H7 (cell line): ENCODE results near the gene CD177. TPM values are rescaled to one million over a fixed set of nuclear protein-coding genes. Genes with fewer than 3 reads are reported as not detected.
"Not testable (repeated sequence)": the region's sequence is repeated elsewhere in the genome, so short reads cannot be mapped to it uniquely, and the experiment has no call there.

Experiments used
- DNase-seq: peaks from one replicate; pipeline ENCODE4 v3.0.0; 2012
- H3K27me3 ChIP-seq: 2 replicates; pipeline ENCODE4 v1.6.0; 2011; ENCODE audit warnings: mild to moderate bottlenecking, low read length; ENCODE audit not compliant: control insufficient read depth, insufficient read depth
- H3K36me3 ChIP-seq: replicated peaks from 2 replicates; pipeline ENCODE4 v1.5.1; 2011; ENCODE audit warnings: low read length; ENCODE audit not compliant: control insufficient read depth, insufficient read depth
- H3K4me3 ChIP-seq: 2 replicates; pipeline ENCODE4 v1.5.1; 2011; ENCODE audit warnings: low read depth, mild to moderate bottlenecking, control low read depth, low read length, moderate library complexity; ENCODE audit not compliant: insufficient read depth
- total RNA-seq: library from RNA; depleted of rRNA; stranded (reverse); fragments of >200 nt; shearing (Covaris generic); gene quantifications from 2 replicates; pipeline ENCODE4 v1.2.3, GENCODE V29; 2014

Gene CD177
- total RNA-seq, 1 experiment from 2014 or later: 2.7 TPM

DNA sequence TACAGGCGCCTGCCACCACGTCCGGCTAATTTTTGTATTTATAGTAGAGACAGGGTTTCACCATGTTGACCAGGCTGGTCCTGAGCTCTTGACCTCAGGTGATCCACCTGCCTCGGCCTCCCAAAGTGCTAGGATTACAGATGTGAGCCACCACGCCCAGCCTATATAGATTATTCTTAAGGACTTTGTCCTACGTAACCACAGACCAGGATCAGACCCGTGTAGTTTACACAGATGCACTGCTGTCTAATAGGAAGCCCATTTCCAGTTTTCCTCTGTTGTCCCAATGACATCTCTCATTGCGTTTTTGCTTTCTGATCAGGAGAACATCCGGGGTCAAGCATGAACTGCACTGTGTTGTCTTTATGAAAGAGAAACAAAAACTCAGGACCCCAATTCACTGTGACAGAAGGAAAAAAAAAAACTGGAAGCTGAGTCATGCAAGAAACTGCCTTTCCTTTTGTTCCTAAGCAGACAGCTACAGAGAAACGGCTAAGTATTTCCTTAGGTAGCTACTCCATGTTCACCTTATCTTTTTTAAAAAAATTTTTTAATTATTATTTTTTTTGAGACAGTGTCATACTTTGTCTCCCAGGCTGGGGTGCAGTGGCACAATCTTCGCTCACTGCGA is 29.2 kb downstream of the CD177 start:
- H3K36me3 ChIP-seq, DNase-seq, H3K27me3 ChIP-seq, H3K4me3 ChIP-seq: not testable (repeated sequence)

DNA sequence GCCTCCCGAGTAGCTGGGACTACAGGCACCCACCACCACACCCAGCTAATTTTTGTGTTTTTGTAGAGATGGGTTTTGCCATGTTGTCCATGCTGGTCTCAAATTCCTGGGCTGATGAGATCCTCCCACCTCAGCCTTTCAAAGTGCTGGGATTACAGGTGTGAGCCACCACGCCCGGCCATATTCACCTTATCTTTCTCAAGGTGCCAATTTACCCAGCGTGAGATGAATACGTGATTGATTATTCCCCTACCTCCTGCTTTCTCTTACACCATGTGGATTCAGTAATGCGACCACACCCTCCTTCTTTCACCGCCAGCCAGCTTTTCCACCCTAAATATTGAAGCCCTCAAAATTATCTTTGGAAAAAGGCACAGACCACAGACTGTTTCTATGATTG is 29.8 kb downstream of the CD177 start:
- not testable (repeated sequence) for H3K27me3 ChIP-seq, H3K36me3 ChIP-seq, H3K4me3 ChIP-seq, DNase-seq

DNA sequence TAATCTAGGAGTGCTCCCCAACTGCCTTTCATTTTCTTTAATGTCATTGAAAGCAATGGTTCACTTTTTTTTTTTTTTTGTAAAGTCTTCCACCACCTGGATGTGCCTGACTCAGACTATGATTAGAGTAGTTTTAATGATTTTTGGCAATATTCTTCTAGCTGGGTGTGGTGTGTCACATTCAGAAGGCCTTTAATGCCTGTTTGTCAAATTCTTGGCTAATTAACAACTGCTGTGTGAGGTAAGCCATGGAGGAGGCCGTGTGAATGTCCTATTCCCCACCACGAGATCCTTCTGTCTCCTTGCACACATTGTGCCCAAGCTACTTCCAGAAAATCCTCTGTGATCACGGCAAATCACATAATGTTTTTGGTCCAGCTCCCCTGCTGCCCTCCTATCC is 30.3 kb downstream of the CD177 start:
- H3K4me3 ChIP-seq, H3K27me3 ChIP-seq, H3K36me3 ChIP-seq, DNase-seq: not testable (repeated sequence)

DNA sequence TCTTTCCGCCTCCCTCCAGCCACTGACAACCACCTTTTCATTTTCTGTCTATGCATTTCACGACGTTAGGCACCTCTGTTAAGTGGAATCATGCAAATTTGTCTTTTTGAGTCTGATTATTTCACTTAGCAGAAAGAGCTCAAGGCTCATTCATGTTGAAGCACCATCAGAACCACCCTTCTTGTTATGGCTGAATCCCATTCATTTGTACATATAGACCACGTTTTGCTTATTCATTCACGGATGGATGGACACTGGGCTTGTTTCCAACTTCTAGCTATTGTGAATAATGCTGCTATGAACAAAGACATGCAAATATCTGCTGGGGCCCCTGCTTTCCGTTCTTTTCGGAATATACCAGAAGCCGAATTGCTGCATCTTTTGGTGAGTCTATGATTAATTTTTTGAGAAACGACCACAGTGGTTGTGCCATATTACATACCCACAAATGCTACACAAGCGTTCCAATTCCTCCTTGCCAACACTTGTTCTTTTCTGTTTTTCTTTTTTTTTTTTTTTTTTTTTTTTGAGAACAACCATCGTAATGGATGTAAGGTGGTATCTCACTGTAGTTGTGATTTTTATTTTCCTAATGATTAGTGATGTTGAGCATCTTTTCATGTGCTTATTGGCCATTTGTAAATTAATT is 37.5 kb downstream of the CD177 start:
- H3K36me3 ChIP-seq, H3K4me3 ChIP-seq, DNase-seq, H3K27me3 ChIP-seq: not testable (repeated sequence)

GRCh38 chr19:43391552-43391935 is 38.1 kb downstream of the CD177 start:
- H3K36me3 ChIP-seq, H3K4me3 ChIP-seq, H3K27me3 ChIP-seq, DNase-seq: not testable (repeated sequence)

GRCh38 chr19:43393501-43393900 is 40.0 kb downstream of the CD177 start:
- not testable (repeated sequence) for H3K4me3 ChIP-seq, H3K27me3 ChIP-seq, DNase-seq, H3K36me3 ChIP-seq

DNA sequence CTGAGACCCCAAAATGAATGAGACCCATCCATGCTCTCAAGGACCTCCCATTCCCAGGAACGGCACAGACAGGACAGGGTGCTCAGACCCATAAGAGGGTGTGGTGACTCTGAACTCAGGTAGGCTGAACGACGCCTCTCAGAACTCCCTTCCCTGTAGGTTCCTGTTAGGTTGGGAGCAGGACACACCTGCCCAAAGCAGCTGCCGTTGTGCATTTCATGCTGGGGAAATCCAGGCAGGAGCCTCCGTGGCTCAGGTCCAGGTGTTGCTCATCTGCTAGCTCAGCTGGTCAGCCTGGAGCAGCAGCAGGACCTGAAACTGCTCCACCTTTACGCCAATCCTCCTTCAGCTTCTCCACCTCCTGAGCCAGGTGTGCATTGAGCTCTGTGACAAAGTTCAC is 42.1 kb downstream of the CD177 start:
- H3K36me3 ChIP-seq: no peaks in the 10 kb centered on the region
- no peaks in the 10 kb centered on the region for H3K27me3 ChIP-seq
- H3K4me3 ChIP-seq: no peak overlapping the region
- no peak for DNase-seq

DNA sequence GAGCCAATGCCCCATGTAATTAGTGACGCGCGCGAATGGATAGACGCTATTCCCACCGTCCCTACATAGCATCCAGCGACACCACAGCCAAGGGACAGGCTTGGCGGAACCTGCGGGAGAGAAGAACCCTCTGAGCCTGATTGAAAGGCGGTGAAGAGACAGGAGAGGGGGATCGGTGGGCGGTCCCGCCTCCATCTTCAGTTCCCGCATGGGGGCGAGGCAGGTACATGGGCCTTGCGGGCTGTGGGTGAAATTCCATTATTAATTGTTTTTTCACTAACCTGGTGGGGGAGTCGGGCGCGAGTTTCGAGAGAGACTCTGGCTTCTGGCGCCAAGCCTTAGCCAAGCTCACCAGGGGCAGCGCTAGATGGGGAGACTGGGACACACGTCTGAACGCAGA is 52.8 kb downstream of the CD177 start:
- Histone ChIP-seq H3K4me3 (peak overlapping the region; percentile 9; the same call in 1 of the 2 replicates), H3K36me3 (no peaks in the 10 kb centered on the region)
- peak; percentile 63 for DNase-seq

DNA sequence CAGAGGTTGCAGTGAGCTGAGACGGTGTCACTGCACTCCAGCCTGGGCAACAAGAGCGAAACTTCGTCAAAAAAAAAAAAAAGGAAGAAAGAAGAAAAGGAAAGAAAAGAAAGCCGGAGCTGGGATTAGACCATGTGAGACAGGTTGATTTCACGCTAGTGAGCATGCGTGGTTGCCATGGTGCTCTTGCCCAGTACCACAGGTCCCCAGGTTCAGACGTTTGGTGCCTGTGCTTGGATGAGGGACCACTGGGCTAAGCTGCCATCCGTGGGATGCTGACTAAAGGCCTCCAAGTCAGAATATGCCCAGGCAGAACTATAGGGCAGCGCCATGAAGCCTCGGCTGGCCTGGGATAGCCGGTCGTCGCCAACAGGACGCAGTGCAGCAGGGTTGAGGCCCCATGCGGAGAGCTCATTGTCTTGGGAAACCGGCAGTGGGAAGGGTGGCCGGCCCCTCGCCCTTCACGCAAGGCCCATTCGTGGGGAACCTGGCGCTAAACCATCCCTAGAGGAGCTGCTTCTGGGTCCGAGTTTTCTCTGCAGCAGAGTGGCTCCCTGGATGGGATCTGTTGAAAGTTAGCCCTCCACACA is 54.0 kb downstream of the CD177 start:
- H3K27me3 ChIP-seq: no peaks in the 10 kb centered on the region; the same call in 1 of the 2 replicates
- DNase-seq: peak; percentile 71
- no peak overlapping the region for H3K4me3 ChIP-seq
- no peaks in the 10 kb centered on the region for H3K36me3 ChIP-seq

More for the DNA sequence above, 52.8 kb downstream of the CD177 start:
- H3K27me3 ChIP-seq: no peaks in the 10 kb centered on the region; the same call in 1 of the 2 replicates

DNA sequence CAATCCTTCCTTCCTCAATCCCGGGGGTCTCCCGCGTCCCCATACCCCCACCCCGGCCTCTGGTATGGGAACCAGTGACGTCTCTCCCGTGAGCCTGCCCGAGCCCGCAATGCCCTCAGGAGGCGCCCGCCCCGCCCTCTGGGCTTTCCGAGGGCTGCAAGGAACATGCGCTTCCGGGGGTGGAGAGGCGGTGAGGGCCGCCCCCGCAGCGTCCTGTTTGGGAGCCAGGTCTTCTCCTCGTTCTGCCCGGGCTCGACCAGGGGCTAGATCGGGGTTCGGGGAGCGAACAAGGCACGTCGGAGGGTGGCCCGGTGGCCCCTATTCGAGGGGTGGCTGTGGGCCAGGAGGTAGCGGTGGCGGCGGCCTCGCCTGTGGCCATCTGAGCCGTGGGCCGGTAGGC is 54.6 kb downstream of the CD177 start:
- DNase-seq: peak; percentile 67
- Histone ChIP-seq H3K4me3 (no peak overlapping the region), H3K36me3 (no peaks in the 10 kb centered on the region), H3K27me3 (no peaks in the 10 kb centered on the region; the same call in 1 of the 2 replicates)

GRCh38 chr19:43409415-43409814 is 55.9 kb downstream of the CD177 start:
- Histone ChIP-seq H3K36me3 (no peaks in the 10 kb centered on the region), H3K4me3 (no peak overlapping the region), H3K27me3 (no peaks in the 10 kb centered on the region; the same call in 1 of the 2 replicates)
- DNase-seq: no peak

- Histone ChIP-seq H3K4me3 (no peak overlapping the region), H3K27me3 (no peaks in the 10 kb centered on the region), H3K36me3 (no peaks in the 10 kb centered on the region)
- DNase-seq: no peak
Observed at GRCh38 chr19:43412441-43412840, 59.0 kb downstream of the CD177 start.
